ENCODE data around the gene PAQR8. TPM values are rescaled to one million over a fixed set of nuclear protein-coding genes. Genes with fewer than 3 reads are reported as not detected.

PAQR8 gene
- total and polyA plus RNA-seq, 2 donors (not counting 1 experiment from before 2014, with no cell fraction given): 2.6 to 6.1 TPM

DNA sequence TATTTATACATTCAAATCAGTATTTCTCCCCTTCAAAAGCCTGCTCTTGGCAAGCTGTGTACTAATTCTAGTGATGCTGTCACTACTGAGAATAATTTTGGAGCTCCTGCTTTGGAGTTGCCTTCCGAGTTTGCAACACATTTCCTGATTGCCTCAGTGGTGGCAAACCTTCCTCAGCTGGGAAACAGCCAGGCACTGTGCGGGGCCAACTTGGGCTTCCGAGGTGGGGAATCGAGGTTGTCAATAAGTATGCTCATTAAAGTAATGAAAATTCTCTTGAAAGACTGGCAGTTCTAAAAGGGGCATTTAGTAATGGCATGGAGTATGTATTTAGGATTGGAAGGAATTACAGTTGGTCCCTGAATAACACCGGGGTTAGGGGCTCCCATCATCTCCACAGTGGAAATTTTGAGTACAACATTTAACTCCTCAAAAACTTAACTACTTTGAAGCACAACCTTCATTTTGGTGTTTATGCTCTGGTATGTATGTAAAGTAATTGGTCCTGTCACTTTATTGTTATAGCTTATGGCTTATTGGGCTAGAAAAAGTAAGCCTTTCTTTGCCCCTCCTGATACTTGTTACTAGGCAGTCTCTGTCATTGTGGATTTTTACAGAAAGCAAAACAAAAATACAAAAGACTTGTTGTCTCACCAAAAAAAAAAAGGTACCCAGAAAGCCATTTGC lies 2.7 kb downstream of the PAQR8 start:
- no peak overlapping the region for H3K4me2 ChIP-seq (ENCODE audit: extremely low read depth, insufficient read depth, low read length)
- TF ChIP-seq, protein P1, sequence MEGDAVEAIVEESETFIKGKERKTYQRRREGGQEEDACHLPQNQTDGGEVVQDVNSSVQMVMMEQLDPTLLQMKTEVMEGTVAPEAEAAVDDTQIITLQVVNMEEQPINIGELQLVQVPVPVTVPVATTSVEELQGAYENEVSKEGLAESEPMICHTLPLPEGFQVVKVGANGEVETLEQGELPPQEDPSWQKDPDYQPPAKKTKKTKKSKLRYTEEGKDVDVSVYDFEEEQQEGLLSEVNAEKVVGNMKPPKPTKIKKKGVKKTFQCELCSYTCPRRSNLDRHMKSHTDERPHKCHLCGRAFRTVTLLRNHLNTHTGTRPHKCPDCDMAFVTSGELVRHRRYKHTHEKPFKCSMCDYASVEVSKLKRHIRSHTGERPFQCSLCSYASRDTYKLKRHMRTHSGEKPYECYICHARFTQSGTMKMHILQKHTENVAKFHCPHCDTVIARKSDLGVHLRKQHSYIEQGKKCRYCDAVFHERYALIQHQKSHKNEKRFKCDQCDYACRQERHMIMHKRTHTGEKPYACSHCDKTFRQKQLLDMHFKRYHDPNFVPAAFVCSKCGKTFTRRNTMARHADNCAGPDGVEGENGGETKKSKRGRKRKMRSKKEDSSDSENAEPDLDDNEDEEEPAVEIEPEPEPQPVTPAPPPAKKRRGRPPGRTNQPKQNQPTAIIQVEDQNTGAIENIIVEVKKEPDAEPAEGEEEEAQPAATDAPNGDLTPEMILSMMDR (conservative IDR thresholded peaks at IDR 0.05 in 1 of 2, IDR thresholded peaks at IDR 0.05 in 1 of 2; ENCODE audit: low read depth in 1 of 2, low read length in 2 of 2): no peak
- TF ChIP-seq EZH2 (IDR thresholded peaks at IDR 0.05; ENCODE audit: low read length, missing control alignments): no peak
- H4K20me1 ChIP-seq (ENCODE audit: control insufficient read depth, extremely low read depth, insufficient read depth, low read length): no peaks in the 10 kb centered on the region
- no peak overlapping the region for H3K27ac ChIP-seq (ENCODE audit: insufficient read depth, low read length)
- H3K4me1 ChIP-seq (ENCODE audit: control insufficient read depth, extremely low read depth, insufficient read depth, low read length): peaks cover 3% of the 10 kb centered on the region
- no peaks in the 10 kb centered on the region for H3K27me3 ChIP-seq (ENCODE audit: control insufficient read depth, insufficient read depth, low read length)
- no peaks in the 10 kb centered on the region for H3K9me3 ChIP-seq (ENCODE audit: control insufficient read depth, insufficient read depth, low read depth, low read length)
- no peaks in the 10 kb centered on the region for H3K79me2 ChIP-seq (ENCODE audit: control insufficient read depth, insufficient read depth, low read length)
- H3K4me3 ChIP-seq (replicated peaks in 1 of 4; ENCODE audit: control extremely low read depth in 1 of 4, insufficient read depth in 1 of 4, low read depth in 3 of 4, low read length in 4 of 4): no peak overlapping the region
- no peak for DNase-seq (ENCODE audit: low read depth in 2 of 2)
- no peak overlapping the region for H2AFZ ChIP-seq (ENCODE audit: low read length)
- no peak overlapping the region for H3K9ac ChIP-seq (ENCODE audit: insufficient read depth, low read length)
- no peaks in the 10 kb centered on the region for H3K36me3 ChIP-seq (ENCODE audit: control insufficient read depth, insufficient read depth, low read length)

GRCh38 chr6:52365317-52365716 lies 3.4 kb downstream of the PAQR8 start:
- H3K79me2 ChIP-seq (ENCODE audit: control insufficient read depth, insufficient read depth, low read length): no peaks in the 10 kb centered on the region
- H3K27ac ChIP-seq (ENCODE audit: insufficient read depth, low read length): no peak overlapping the region
- H3K4me1 ChIP-seq (ENCODE audit: control insufficient read depth, extremely low read depth, insufficient read depth, low read length): peaks cover 3% of the 10 kb centered on the region
- H3K4me2 ChIP-seq (ENCODE audit: extremely low read depth, insufficient read depth, low read length): no peak overlapping the region
- DNase-seq (ENCODE audit: low read depth in 2 of 2): no peak
- no peaks in the 10 kb centered on the region for H3K27me3 ChIP-seq (ENCODE audit: control insufficient read depth, insufficient read depth, low read length)
- no peak for TF ChIP-seq EZH2 (IDR thresholded peaks at IDR 0.05; ENCODE audit: low read length, missing control alignments)
- TF ChIP-seq, protein P1 (conservative IDR thresholded peaks at IDR 0.05 in 1 of 2, IDR thresholded peaks at IDR 0.05 in 1 of 2; ENCODE audit: low read depth in 1 of 2, low read length in 2 of 2): no peak
- no peaks in the 10 kb centered on the region for H3K9me3 ChIP-seq (ENCODE audit: control insufficient read depth, insufficient read depth, low read depth, low read length)
- no peaks in the 10 kb centered on the region for H4K20me1 ChIP-seq (ENCODE audit: control insufficient read depth, extremely low read depth, insufficient read depth, low read length)
- no peak overlapping the region for H2AFZ ChIP-seq (ENCODE audit: low read length)
- H3K36me3 ChIP-seq (ENCODE audit: control insufficient read depth, insufficient read depth, low read length): no peaks in the 10 kb centered on the region
- no peak overlapping the region for H3K9ac ChIP-seq (ENCODE audit: insufficient read depth, low read length)
- H3K4me3 ChIP-seq (replicated peaks in 1 of 4; ENCODE audit: control extremely low read depth in 1 of 4, insufficient read depth in 1 of 4, low read depth in 3 of 4, low read length in 4 of 4): no peak overlapping the region

DNA sequence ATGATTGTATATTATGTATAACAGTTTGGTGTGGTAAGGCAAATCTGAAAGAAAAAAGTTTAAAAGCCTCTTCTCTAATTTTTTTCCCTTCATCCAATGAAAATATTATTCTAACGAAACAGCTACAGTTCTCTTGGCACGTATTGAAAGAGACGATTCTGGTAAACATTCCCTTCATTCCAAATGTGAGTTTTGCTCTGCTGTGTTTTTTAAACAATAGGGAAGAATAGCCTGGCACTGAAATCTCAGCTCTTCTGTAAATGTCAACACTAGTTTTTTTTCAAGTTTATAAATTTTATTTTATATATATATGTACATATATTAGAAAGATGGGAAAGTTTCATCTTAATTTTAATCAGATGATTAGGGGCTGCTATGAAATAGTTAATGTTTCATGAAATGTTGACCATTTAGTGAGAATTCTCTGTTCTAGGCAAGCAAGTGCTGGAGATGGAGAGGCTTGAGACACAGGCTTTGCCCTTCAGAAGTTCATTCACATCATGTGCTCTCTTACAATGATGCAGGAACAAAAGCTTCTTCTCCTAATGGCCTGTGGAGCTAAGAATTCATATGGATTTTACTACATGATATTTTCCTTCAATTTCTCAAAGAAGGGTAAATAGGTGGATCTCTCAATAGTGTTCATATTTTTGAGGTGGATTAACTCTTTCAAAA lies 4.1 kb downstream of the PAQR8 start:
- Histone ChIP-seq H3K4me2 (ENCODE audit: extremely low read depth, insufficient read depth, low read length) (no peak overlapping the region), H2AFZ (ENCODE audit: low read length) (no peak overlapping the region), H4K20me1 (ENCODE audit: control insufficient read depth, extremely low read depth, insufficient read depth, low read length) (no peaks in the 10 kb centered on the region), H3K36me3 (ENCODE audit: control insufficient read depth, insufficient read depth, low read length) (no peaks in the 10 kb centered on the region), H3K27ac (ENCODE audit: insufficient read depth, low read length) (no peak overlapping the region), H3K4me3 (replicated peaks in 1 of 4; ENCODE audit: control extremely low read depth in 1 of 4, insufficient read depth in 1 of 4, low read depth in 3 of 4, low read length in 4 of 4) (no peak overlapping the region), H3K4me1 (ENCODE audit: control insufficient read depth, extremely low read depth, insufficient read depth, low read length) (peaks cover 3% of the 10 kb centered on the region), H3K9ac (ENCODE audit: insufficient read depth, low read length) (no peak overlapping the region), H3K27me3 (ENCODE audit: control insufficient read depth, insufficient read depth, low read length) (no peaks in the 10 kb centered on the region), H3K9me3 (ENCODE audit: control insufficient read depth, insufficient read depth, low read depth, low read length) (no peaks in the 10 kb centered on the region), H3K79me2 (ENCODE audit: control insufficient read depth, insufficient read depth, low read length) (no peaks in the 10 kb centered on the region)
- TF ChIP-seq EZH2 (IDR thresholded peaks at IDR 0.05; ENCODE audit: low read length, missing control alignments): no peak
- TF ChIP-seq, protein P1 (conservative IDR thresholded peaks at IDR 0.05 in 1 of 2, IDR thresholded peaks at IDR 0.05 in 1 of 2; ENCODE audit: low read depth in 1 of 2, low read length in 2 of 2): no peak
- DNase-seq (ENCODE audit: low read depth in 2 of 2): no peak
